ENCODE measurements around the gene ATP13A1. TPM values are rescaled to one million over a fixed set of nuclear protein-coding genes. Genes with fewer than 3 reads are reported as not detected.
"Not testable (repeated sequence)": the region's sequence is repeated elsewhere in the genome, so short reads cannot be mapped to it uniquely, and the experiment has no call there.

The ATP13A1 gene
- total RNA-seq, 2 experiments from 2014 or later: 84.8 to 87.6 TPM

- no peak for ATAC-seq (ENCODE audit: poor library complexity)
- H3K4me1 Mint-ChIP-seq (ENCODE audit: low read depth): peaks cover 68% of the 10 kb centered on the region
- H3K4me3 ChIP-seq (ENCODE audit: low read length): no peak overlapping the region
- peak overlapping the region; percentile 53 for H3K4me3 Mint-ChIP-seq
- intact Hi-C loops (cut with DNase I, micrococcal nuclease): loop anchor here in 1 of 2 experiments (5.0 kb wide), 1 partner anchor 39 kb away; no protein-coding TSS in a partner anchor
- H3K9me3 Mint-ChIP-seq: no peaks in the 10 kb centered on the region
- peak overlapping the region; percentile 95 for H3K27ac Mint-ChIP-seq
- H3K27me3 Mint-ChIP-seq: no peaks in the 10 kb centered on the region
- peaks cover 27% of the 10 kb centered on the region for H3K36me3 Mint-ChIP-seq (ENCODE audit: low read depth)
- ChIA-PET CTCF (no interaction called here), POLR2A (interaction anchor here (0.6 to 0.7 kb wide), 2 partner anchors 28 to 40 kb away, joined by 3 read pairs; partner anchors contain the start of gene LPAR2)
- no peaks in the 10 kb centered on the region for H3K9me3 ChIP-seq (ENCODE audit: control insufficient read depth in 1 of 2, insufficient read depth in 1 of 2, low read length in 2 of 2)
- DNase-seq: peak in 2 of 14 experiments; percentile 59 to 74
- no peaks in the 10 kb centered on the region for H3K27me3 ChIP-seq (ENCODE audit: control insufficient read depth in 1 of 2, insufficient read depth in 2 of 2, low read length in 2 of 2)
- peaks cover 15% of the 10 kb centered on the region for H3K36me3 ChIP-seq (ENCODE audit: insufficient read depth, low read length)
- peak overlapping the region; percentile 67 to 80 for H3K27ac ChIP-seq (ENCODE audit: low read depth in 1 of 2, low read length in 2 of 2)
- TF ChIP-seq CTCF (IDR thresholded peaks at IDR 0.05): no peak
- peaks cover 93% of the 10 kb centered on the region for H3K4me1 ChIP-seq (ENCODE audit: insufficient read depth, low read length)
Measured at GRCh38 chr19:19600793-19601330, 62.6 kb downstream of the ATP13A1 start.

GRCh38 chr19:19598728-19599451 lies 64.6 kb downstream of the ATP13A1 start:
- H3K27me3 ChIP-seq (ENCODE audit: control insufficient read depth in 1 of 2, insufficient read depth in 2 of 2, low read length in 2 of 2); H3K9me3 Mint-ChIP-seq; H3K9me3 ChIP-seq (ENCODE audit: control insufficient read depth in 1 of 2, insufficient read depth in 1 of 2, low read length in 2 of 2); H3K27me3 Mint-ChIP-seq: not testable (repeated sequence)
- DNase-seq (peak; percentile 46 to 93 (median 65)), ATAC-seq (ENCODE audit: poor library complexity) (peak; percentile 62)
- Mint-ChIP-seq H3K27ac (peak overlapping the region; percentile 95), H3K36me3 (ENCODE audit: low read depth) (peaks cover 35% of the 10 kb centered on the region), H3K4me1 (ENCODE audit: low read depth) (peaks cover 73% of the 10 kb centered on the region), H3K4me3 (peak overlapping the region; percentile 55)
- Histone ChIP-seq H3K4me3 (ENCODE audit: low read length) (peak overlapping the region; percentile 32), H3K4me1 (ENCODE audit: insufficient read depth, low read length) (peaks cover 96% of the 10 kb centered on the region), H3K27ac (ENCODE audit: low read depth in 1 of 2, low read length in 2 of 2) (peak overlapping the region; percentile 94 to 97), H3K36me3 (ENCODE audit: insufficient read depth, low read length) (peaks cover 21% of the 10 kb centered on the region)
- ChIA-PET POLR2A (interaction anchor here (0.6 to 2.7 kb wide), 16 partner anchors 13 to 440 kb away, joined by 3 to 32 read pairs (median 4); partner anchors contain the start of genes ATP13A1, LPAR2, PBX4 and ZNF101), CTCF (interaction anchor here (0.6 to 1.7 kb wide), 2 partner anchors 30 to 108 kb away, joined by 3 read pairs; partner anchors contain the start of gene LPAR2)
- intact Hi-C loops (cut with DNase I, micrococcal nuclease): loop anchor here in 1 of 2 experiments (1.0 to 5.0 kb wide), 5 partner anchors 7 to 70 kb away; partner anchors contain the start of genes GMIP, PBX4 and ZNF101

- CTCF ChIA-PET: interaction anchor here (0.7 to 1.7 kb wide), 2 partner anchors 31 to 46 kb away, joined by 3 to 4 read pairs; partner anchors contain the start of genes GMIP and LPAR2
Measured at GRCh38 chr19:19597809-19598306, 65.6 kb downstream of the ATP13A1 start.

More at GRCh38 chr19:19597809-19598306, 65.6 kb downstream of the ATP13A1 start:
- Mint-ChIP-seq H3K36me3 (ENCODE audit: low read depth) (peaks cover 40% of the 10 kb centered on the region), H3K4me3 (peak overlapping the region; percentile 55), H3K4me1 (ENCODE audit: low read depth) (peaks cover 62% of the 10 kb centered on the region), H3K27ac (peak overlapping the region; percentile 95), H3K9me3 (no peaks in the 10 kb centered on the region), H3K27me3 (no peaks in the 10 kb centered on the region)
- peak overlapping the region; percentile 94 to 97 for H3K27ac ChIP-seq (ENCODE audit: low read depth in 1 of 2, low read length in 2 of 2)
- intact Hi-C loops (cut with DNase I, micrococcal nuclease): loop anchor here in 1 of 2 experiments (1.0 to 5.0 kb wide), 5 partner anchors 8 to 71 kb away; partner anchors contain the start of genes GMIP, PBX4 and ZNF101
- no peaks in the 10 kb centered on the region for H3K27me3 ChIP-seq (ENCODE audit: control insufficient read depth in 1 of 2, insufficient read depth in 2 of 2, low read length in 2 of 2)
- POLR2A ChIA-PET: interaction anchor here (0.8 to 2.7 kb wide), 13 partner anchors 14 to 441 kb away, joined by 3 to 32 read pairs (median 4); partner anchors contain the start of genes ATP13A1, LPAR2, PBX4 and ZNF101
- no peaks in the 10 kb centered on the region for H3K9me3 ChIP-seq (ENCODE audit: control insufficient read depth in 1 of 2, insufficient read depth in 1 of 2, low read length in 2 of 2)
- peaks cover 96% of the 10 kb centered on the region for H3K4me1 ChIP-seq (ENCODE audit: insufficient read depth, low read length)
- no peak for TF ChIP-seq CTCF (IDR thresholded peaks at IDR 0.05)
- ATAC-seq (ENCODE audit: poor library complexity) (peak; percentile 73), DNase-seq (peak in 10 of 14 experiments; percentile 20 to 96 (median 40))
- no peak overlapping the region for H3K4me3 ChIP-seq (ENCODE audit: low read length)
- peaks cover 30% of the 10 kb centered on the region for H3K36me3 ChIP-seq (ENCODE audit: insufficient read depth, low read length)

Other genes starting within 250 kb of the ATP13A1 start
- gene TSSK6, start 148.1 kb downstream of the ATP13A1 start, total RNA-seq: 1 to 10 TPM; 3.4 to 5.5 TPM
- 100 to 1,000 TPM; 145 to 156 TPM for gene NDUFA13, start 147.5 kb downstream of the ATP13A1 start, total RNA-seq
- gene YJEFN3, start 134.8 kb downstream of the ATP13A1 start, total RNA-seq: 1 to 10 TPM; 3.7 to 4.4 TPM
- 1 to 10 TPM; 1.1 to 1.7 TPM for gene CILP2, start 125.4 kb downstream of the ATP13A1 start, total RNA-seq
- gene PBX4, start 45.0 kb downstream of the ATP13A1 start, total RNA-seq: 10 to 100 TPM; 50.1 to 51.8 TPM
- gene LPAR2, start 35.5 kb downstream of the ATP13A1 start, total RNA-seq: 10 to 100 TPM; 85.9 to 93.7 TPM
- gene GMIP, start 20.0 kb downstream of the ATP13A1 start, total RNA-seq: 10 to 100 TPM; 89.6 to 97.0 TPM
- 10 to 100 TPM; 58.8 to 60.6 TPM for gene ZNF101, start 5.2 kb upstream of the ATP13A1 start, total RNA-seq
- gene ZNF14, start 69.4 kb upstream of the ATP13A1 start, total RNA-seq: 10 to 100 TPM; 36.9 to 37.3 TPM
- gene ZNF506, start 158.1 kb upstream of the ATP13A1 start, total RNA-seq: 10 to 100 TPM; 48.0 to 50.7 TPM
- 1 to 10 TPM; 4.9 to 5.2 TPM for gene ZNF253, start 202.2 kb upstream of the ATP13A1 start, total RNA-seq
- gene ZNF93, start 237.3 kb upstream of the ATP13A1 start, total RNA-seq: 1 to 10 TPM; 4.4 to 5.4 TPM